Stimulated activated CD4-positive, alpha-beta T cell treated with anti-CD3 and anti-CD28 coated beads, Interleukin-1b, Interleukin-23, amount 100 ng/mL, for 4 hours (primary cell): ENCODE results near the gene ARHGAP25.

Source experiments
- DNase-seq, 2 donors: peaks; one replicate each; pipeline ENCODE4 v3.0.0-alpha.2; 2020; ENCODE audit warnings: low read depth in 2 of 2

ARHGAP25 gene

GRCh38 chr2:68766376-68766845 lies 31.8 kb downstream of the ARHGAP25 start:
- DNase-seq = no peak

DNA sequence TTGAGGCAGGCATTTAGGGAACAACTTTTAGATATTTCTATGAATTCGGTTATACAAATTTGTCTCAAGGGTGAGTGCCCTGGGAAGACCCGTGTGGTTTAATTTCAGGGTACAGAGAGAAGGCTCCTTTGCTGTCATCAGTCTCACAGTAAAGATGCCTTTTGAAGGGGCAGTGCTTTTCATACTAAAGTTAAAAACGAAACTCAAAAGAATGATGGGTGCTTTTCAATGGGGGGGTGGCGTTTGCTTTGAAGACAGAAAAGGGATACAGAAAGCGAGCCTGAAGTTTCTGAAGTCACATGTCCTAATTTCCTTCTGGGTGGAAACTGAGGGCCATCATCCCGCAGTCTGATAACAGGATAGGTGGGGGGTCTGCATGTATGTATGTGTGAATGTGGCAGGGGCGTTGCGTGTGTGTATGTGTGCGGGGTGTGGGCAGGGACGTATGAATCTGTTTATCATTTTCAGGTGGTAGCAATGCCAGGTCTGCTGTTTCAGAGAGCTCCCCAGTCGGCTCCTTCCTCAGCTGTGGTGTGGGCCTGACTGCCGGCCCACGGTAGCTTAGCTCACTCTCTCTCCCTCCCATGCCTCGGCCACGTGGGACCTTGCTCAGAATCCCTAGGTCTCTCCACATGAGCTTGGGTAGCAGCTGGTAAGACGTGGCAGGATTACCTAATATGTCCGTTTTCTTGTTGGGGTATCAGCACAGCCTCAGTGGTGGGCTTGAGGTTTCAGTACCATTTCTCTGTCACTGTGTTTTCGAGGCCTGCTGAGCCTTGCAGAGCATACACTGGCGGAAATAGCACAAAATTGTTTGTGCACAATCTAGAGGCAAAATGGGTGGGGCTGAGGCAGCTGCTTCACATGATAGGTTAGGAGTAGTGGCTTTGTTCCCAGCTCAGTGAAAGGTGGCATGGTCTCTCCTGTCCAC lies 32.7 kb downstream of the ARHGAP25 start:
- peak in 1 of 2 donors; percentile 11 for DNase-seq

DNA sequence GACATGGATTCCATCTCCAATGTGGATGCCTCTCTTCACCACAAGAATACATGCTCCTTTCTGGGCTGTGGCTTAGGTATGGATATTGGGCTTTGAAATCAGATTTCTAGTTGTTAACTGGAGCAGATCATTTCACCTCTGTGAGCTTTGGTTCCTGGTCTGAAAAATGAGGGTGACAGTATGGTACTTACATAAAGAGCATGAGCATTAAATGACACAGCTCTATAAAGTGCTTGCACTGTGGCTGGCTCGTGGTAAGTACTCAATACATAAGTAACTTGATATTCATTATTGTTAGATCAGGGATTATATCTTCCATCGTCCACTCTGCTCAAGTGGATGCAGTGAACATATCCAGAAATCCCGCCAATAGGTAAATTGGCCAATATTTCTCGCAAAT lies 33.4 kb downstream of the ARHGAP25 start:
- DNase-seq = no peak

GRCh38 chr2:68768461-68768860 lies 33.9 kb downstream of the ARHGAP25 start:
- DNase-seq = no peak

- DNase-seq = no peak
Measured at GRCh38 chr2:68768951-68769350, 34.3 kb downstream of the ARHGAP25 start.

- no peak for DNase-seq
Measured at GRCh38 chr2:68769586-68770270, 35.1 kb downstream of the ARHGAP25 start.

DNA sequence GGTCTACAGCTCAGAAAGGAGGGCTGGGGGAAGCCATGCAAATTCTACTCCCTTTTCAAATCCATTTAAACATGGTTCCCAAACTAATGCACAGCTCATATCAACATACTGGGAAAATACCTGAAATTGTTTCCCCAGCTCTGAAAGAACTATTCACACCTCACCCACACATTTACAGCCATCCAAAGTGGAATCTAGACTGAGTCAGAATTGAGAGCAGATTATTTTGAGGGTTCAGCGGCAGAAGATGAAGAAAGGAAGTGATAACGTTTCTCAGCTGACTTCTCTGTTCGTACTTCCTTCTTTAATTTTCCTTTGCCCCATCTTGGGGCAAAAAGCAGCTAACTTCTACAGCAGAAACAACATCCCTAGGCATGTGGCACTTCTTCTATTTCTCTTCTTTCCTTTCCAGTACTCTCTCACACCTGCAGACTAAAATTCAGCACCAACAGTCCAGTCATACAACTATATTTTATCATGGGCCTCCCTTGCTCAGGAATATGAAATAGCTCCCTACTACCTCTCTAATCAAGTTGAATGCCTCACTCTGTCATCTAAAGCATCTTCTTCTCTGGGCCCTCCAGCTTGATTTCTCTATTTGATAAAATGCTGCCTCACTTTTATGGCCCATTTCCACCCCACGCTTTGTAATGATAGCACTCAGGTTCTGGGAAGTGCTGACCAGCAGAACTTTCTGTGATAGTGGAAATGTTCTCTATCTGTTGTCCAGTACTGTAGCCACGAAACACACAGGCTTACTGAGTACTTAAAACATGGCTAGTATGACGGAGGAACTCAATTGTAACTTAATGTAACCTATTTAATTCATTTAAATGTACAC lies 35.9 kb downstream of the ARHGAP25 start:
- no peak for DNase-seq

GRCh38 chr2:68771211-68771751 lies 36.7 kb downstream of the ARHGAP25 start:
- no peak for DNase-seq

DNA sequence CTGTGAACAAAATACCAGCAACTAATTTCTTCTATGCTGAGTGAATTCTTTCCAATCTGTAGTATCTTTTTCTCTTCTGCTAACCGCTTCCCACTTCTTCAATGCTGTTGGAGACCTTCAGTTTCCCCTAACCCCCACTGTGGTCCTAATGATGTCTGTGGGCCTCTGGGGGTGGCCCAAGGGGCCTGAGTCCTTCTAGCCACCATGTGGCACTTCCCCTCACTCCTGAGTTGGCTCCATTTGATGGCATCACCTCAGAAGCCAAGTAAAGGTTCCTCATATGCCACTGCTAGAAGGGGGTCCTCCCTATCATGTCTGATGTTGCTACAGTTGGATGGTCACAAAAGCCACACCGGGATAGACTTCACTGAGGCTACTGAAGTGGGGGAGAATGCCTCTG lies 37.5 kb downstream of the ARHGAP25 start:
- no peak for DNase-seq

GRCh38 chr2:68774569-68775271 lies 40.1 kb downstream of the ARHGAP25 start:
- DNase-seq = peak in 1 of 2 donors; percentile 29

DNA sequence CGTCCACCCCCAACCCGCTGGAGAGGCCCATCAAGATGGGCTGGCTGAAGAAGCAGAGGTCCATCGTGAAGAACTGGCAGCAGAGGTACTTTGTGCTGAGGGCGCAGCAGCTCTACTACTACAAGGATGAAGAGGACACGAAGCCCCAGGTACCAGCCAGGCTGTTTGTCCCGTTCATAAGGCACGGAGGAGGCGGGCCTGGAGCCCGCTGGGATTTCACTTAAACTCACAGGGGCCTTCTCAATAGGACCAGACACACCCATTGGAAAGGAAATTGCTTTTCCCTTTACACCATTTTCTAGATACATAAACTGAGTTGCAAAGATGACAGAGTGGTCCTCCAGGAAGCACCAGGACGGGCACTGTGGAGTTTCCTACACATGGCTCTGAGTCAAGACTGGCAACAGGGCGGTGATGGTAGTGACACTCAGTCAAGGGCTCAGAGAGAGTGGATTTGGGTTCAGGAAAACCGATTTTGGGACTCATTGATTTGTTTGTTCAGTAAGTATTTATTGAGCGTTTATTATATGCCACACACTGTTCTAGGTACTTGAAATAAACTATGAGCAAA lies 40.7 kb downstream of the ARHGAP25 start:
- DNase-seq = no peak

DNA sequence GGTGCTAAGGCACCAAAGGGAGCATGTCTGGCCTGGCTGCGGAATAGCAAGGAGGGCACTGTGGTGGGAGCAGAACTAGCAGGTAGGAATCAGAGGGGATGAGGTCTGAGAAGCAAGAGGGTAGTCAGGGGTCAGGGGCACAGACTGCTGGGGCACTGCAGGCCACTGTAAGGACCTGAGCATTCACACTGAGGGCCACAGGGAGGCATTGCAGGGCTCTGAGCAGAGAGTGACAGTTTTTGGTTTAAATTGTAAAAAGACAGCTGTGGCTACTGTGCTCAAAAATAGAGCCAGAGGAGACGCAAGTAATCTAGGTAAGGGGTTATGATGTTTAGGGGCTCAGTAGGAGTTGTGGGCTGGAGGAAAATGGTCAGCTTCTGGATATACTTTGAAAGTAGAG lies 41.5 kb downstream of the ARHGAP25 start:
- no peak for DNase-seq

DNA sequence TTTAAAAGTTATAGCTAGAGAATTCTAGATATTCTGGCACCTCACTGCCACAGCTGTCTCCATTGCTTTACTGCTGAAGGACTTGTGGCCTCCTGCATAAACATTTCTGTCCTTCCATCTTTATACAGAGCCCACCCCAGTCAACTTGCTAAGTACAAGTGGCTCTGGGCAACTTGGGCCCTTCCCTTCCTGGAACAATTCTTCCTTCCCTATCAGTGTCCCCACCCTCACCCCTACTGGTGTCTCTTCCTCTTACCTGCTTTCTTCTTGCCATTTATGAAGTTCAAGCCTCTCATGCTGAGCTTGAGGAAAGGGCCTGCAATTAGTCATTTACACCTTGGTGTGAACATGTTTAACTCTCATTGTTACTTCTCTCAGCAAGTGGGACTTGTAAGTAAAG lies 45.0 kb downstream of the ARHGAP25 start:
- no peak for DNase-seq

- DNase-seq = no peak
Measured at GRCh38 chr2:68784188-68784587, 49.6 kb downstream of the ARHGAP25 start.

GRCh38 chr2:68784915-68785314 lies 50.3 kb downstream of the ARHGAP25 start:
- DNase-seq = no peak

DNA sequence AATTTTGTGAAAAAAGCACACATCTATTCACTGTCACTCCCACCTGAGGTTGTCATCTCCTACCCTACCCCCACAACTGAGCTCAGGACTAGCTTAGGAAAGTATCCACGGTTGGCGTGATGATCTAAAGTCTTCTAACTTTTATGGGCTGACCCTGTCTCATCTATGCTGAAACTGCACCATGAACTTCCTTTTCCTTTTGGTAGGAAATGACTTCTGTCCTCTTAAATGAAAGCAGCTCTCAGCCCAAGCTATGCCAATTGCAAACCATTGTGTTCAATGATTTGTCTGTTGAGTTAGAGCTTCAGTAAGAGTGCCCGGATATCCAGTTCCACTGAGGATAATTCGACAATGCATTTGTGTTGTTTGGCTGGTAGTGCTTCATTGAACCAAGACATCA lies 52.7 kb downstream of the ARHGAP25 start:
- DNase-seq = no peak

DNA sequence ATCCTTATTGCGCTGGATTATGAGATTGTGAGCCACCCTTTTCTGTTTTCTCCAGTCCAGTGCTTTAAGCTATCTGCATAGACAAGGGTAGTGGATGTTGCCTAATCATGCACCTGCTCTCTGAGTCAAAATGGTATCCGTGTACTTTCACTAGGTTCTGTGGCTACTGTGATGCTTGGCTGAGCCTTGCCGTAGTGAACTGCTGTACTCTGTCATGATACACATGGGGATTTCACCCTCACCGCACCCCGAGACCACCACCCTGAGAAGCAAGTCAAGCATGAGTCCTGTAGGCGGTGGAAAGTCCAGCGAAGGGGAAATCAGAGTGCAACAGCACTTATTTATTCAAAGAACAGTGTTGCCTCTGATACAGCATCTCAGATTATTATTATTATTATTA lies 55.0 kb downstream of the ARHGAP25 start:
- no peak for DNase-seq

- DNase-seq = no peak
Measured at GRCh38 chr2:68790600-68790999, 56.0 kb downstream of the ARHGAP25 start.

DNA sequence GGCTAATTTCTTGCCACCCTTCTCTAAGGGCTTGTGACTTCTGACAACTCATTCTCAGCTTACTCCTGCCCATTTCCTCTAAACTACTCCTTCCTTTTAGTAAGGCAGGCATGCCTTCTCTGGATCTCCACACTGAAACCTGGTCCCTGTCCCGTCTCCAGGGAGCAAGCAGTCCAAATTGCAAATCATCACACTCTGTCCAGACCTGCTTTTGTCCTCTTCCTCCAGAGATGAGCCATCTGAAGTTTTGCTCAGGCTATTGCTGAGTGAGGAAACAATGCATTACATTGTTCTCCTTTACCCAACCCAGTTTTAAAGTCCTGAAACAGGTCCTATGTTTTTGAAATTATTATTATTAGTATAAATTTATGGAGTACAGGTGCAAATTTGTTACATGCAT lies 57.3 kb downstream of the ARHGAP25 start:
- no peak for DNase-seq

GRCh38 chr2:68792751-68793150 lies 58.1 kb downstream of the ARHGAP25 start:
- no peak for DNase-seq
